Sigmoid colon (tissue), 7 donors: ENCODE measurements around the gene GNL3. TPM values are rescaled to one million over a fixed set of nuclear protein-coding genes. Genes with fewer than 3 reads are reported as not detected.

Experiments used
- DNase-seq: peaks from one replicate; pipeline ENCODE4 v3.0.0-alpha.2; 2019
- H3K27ac ChIP-seq, 4 donors: fragments of 200-600 bp; sonication (generic); one replicate each; pipeline ENCODE4 v1.5.1; 2016 to 2019; ENCODE audit warnings: mild to moderate bottlenecking in 1 of 4
- H3K27me3 ChIP-seq, 3 donors: fragments of 200-600 bp; sonication (generic); one replicate each; pipeline ENCODE4 v1.5.1; 2019; ENCODE audit warnings: mild to moderate bottlenecking in 1 of 3
- H3K36me3 ChIP-seq, 4 donors: fragments of 200-600 bp; sonication (generic); one replicate each; pipeline ENCODE4 v1.5.1; 2016 to 2019
- H3K4me1 ChIP-seq, 4 donors: fragments of 200-600 bp; sonication (generic); one replicate each; pipeline ENCODE4 v1.5.1; 2017 to 2019
- H3K4me3 ChIP-seq, 4 donors: fragments of 200-600 bp; sonication (generic); one replicate each; pipeline ENCODE4 v1.5.1; 2017 to 2019; ENCODE audit warnings: mild to moderate bottlenecking in 2 of 4, moderate library complexity in 1 of 4
- H3K9me3 ChIP-seq, 4 donors: fragments of 200-600 bp in 3 of 4; sonication (generic) in 3 of 4; one replicate each; pipeline versions ENCODE4 v1.5.1 to v1.6.1; 2013 to 2019
- CTCF ChIP-seq, 4 experiments: fragments of 450-650 bp in 3 of 4; fragments of 200-600 bp in 1 of 4; IDR thresholded peaks; one replicate each; pipeline ENCODE4 v1.5.1; 2016 to 2019; ENCODE audit warnings: antibody characterized with exemption in 4 of 4, mild to moderate bottlenecking in 3 of 4, moderate library complexity in 2 of 4
- EP300 ChIP-seq, 4 donors: sonication (generic); formaldehyde crosslinking; IDR thresholded peaks; one replicate each; pipeline ENCODE4 v1.6.1; 2017; ENCODE audit warnings: antibody characterized with exemption in 4 of 4
- POLR2A ChIP-seq, 2 donors: fragments of 450-650 bp; IDR thresholded peaks; one replicate each; pipeline ENCODE4 v1.6.1; 2016; ENCODE audit warnings: antibody characterized with exemption in 2 of 2, mild to moderate bottlenecking in 2 of 2, moderate library complexity in 2 of 2
- POLR2AphosphoS5 ChIP-seq, 4 donors: sonication (generic); formaldehyde crosslinking; IDR thresholded peaks; one replicate each; pipeline ENCODE4 v1.6.1; 2017; ENCODE audit warnings: antibody characterized with exemption in 4 of 4
- WGBS, 2 donors: extraction: QIAGEN DNeasy Blood & Tissue Kit; methylation state at CpG; one replicate each; pipeline ENCODE4 v1.1.7; 2013; 5-methylcytosine and 5-hydroxymethylcytosine counted together
- intact Hi-C: fragments of 100-400 bp; cut with DNase I; formaldehyde crosslinking; loops from one replicate; pipeline ENCODE4 v1.15.1; 2023
- polyA plus RNA-seq, 3 donors: library from polyadenylated mRNA; stranded (reverse); fragments of 200-250 nt; gene quantifications; one replicate each; pipeline ENCODE4 v1.2.3, GENCODE V29; 2013
- total RNA-seq, 4 donors: library from RNA; depleted of rRNA; stranded (reverse); fragments of >200 nt; gene quantifications; one replicate each; pipeline ENCODE4 v1.1.0, GENCODE V29; 2016
- donor health status: healthy with polysubstance abuse.
- donor health status: Bipolar disorder and iron deficiency.
- donor health status: healthy.

GNL3 gene, protein sequence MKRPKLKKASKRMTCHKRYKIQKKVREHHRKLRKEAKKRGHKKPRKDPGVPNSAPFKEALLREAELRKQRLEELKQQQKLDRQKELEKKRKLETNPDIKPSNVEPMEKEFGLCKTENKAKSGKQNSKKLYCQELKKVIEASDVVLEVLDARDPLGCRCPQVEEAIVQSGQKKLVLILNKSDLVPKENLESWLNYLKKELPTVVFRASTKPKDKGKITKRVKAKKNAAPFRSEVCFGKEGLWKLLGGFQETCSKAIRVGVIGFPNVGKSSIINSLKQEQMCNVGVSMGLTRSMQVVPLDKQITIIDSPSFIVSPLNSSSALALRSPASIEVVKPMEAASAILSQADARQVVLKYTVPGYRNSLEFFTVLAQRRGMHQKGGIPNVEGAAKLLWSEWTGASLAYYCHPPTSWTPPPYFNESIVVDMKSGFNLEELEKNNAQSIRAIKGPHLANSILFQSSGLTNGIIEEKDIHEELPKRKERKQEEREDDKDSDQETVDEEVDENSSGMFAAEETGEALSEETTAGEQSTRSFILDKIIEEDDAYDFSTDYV
- total RNA-seq, result 10 to 100 TPM; 22.4 to 42.5 (median 36.2) TPM
- 10 to 100 TPM; 34.2 to 76.6 (median 39.8) TPM for polyA plus RNA-seq

DNA sequence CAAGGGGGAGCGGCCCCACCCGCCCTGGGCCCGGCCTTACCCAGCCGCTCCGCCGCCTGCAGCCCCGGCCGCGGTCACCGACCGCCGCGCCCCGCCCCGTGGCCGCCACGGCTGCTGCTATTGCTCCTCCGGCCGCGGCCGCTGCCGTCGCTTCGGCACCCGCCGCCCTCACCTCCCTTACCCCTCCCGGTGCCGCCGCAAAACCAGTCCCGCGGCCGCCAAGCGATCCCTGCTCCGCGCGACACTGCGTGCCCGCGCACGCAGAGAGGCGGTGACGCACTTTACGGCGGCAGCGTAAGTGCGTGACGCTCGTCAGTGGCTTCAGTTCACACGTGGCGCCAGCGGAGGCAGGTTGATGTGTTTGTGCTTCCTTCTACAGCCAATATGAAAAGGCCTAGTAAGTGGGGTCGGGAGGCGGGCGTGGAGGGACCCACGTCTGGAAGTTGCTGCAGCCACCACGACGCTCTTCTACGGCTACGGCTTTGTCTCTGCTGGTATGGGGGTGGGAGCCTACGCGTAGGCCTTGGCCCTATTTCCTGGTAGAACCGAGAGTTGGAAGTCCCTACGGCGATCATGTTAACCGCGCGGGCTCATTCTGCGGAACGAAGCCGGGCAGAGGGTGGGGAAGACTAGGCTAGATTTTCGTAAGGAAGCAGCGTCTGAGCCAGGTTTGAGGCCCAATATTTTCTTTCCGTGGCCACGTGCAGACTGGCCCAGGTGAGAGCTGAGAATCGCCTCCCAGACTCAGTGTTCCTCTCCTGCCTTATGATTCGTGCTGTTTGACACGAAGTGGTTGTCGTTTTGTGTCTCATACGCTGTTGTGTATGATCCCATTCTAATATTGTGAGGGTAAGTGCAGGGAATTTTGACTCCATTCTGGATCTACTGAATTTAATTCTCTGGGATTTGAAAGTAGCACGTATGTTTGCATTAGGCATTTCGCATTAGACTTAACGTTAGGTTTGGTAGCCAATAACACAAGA lies at the start of gene GNL3, which contains the start of gene PBRM1:
TSS of gene GNL3 (plus strand) at position 324 of the 983 bp plus-strand sequence. CDS start at position 385, 61 bp downstream.
TSS of gene PBRM1 (minus strand) at position 205 of the 983 bp plus-strand sequence.
- intact Hi-C loops, result loop anchor here (1.0 to 10.0 kb wide), 2 partner anchors 19 to 411 kb away; partner anchors contain the start of genes GLT8D1 and WDR82
- peak; percentile 96 for DNase-seq

DNA sequence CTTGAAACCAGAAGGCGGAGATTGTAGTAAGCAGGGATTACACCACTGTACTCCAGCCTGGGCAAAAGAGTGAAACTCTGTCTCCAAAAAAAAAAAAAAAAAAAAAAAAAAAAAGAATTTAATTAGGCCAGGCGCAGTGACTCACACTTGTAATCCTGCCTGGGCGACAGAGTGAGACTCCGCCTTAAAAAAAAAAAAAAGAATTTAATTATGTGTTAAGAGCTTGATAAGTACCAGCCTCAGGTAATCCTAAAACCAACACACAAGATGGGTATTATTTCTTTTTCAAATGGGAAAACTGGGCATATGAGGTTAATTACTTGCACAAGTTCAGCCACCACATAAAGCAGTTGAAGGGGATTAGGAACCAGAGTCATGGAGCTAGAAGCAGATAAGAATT lies 49.2 kb upstream of the GNL3 start:
- no peak overlapping the region for H3K27ac ChIP-seq
- peaks cover 6 to 91% (median 45%) of the 10 kb centered on the region in 4 donors for H3K36me3 ChIP-seq
- DNase-seq, result no peak
- intact Hi-C loops, result no loop called here
- 54 to 78% methylated on average over 4 of the region's 4 CpGs for WGBS, 2 donors
- H3K4me3 ChIP-seq, result no peak overlapping the region
- H3K4me1 ChIP-seq, result no peaks in the 10 kb centered on the region
- TF ChIP-seq POLR2A (IDR thresholded peaks at IDR 0.05), result no peak
- H3K27me3 ChIP-seq, result no peaks in the 10 kb centered on the region
- H3K9me3 ChIP-seq, result no peaks in the 10 kb centered on the region

More for the DNA sequence above, at the start of gene GNL3, which contains the start of gene PBRM1:
- H3K27me3 ChIP-seq, result no peaks in the 10 kb centered on the region
- peak within 1 kb of the TSS; percentile 90 to 98 (median 94) for H3K27ac ChIP-seq
- peaks cover 29 to 40% (median 35%) of the 10 kb centered on the region in 4 donors for H3K36me3 ChIP-seq
- H3K4me3 ChIP-seq, result peak within 1 kb of the TSS; percentile 72 to 82 (median 76)
- H3K9me3 ChIP-seq, result no peaks in the 10 kb centered on the region
- 0 to 1% methylated on average over 82 of the region's 82 CpGs for WGBS, 2 donors
- TF ChIP-seq POLR2A (IDR thresholded peaks at IDR 0.05) (peak; percentile 39 to 60), CTCF (IDR thresholded peaks at IDR 0.05) (no peak), EP300 (IDR thresholded peaks at IDR 0.05) (peak in 1 of 4 donors; percentile 84), POLR2AphosphoS5 (IDR thresholded peaks at IDR 0.05) (peak; percentile 86 to 95 (median 91))
- peaks cover 0 to 44% (median 34%) of the 10 kb centered on the region in 4 donors for H3K4me1 ChIP-seq

DNA sequence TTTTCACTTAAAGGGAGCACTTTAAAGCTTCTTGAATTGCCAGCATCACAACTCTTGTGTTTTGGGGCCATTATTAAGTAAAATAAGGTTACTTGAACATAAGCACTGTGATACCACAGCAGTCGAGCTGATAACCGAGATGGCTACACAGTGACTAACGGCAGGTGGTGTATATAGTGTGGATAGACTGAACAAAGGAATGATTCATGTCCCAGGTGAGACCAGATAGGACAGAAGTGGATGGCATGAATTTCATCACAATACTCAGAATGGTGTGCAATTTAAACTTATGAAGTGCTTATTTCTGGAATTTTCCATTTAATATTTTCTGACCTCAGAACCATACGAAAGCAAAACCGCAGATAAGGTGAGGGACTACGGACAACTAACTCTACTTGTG lies 40.3 kb upstream of the GNL3 start:
- Histone ChIP-seq H3K9me3 (no peaks in the 10 kb centered on the region), H3K4me1 (no peaks in the 10 kb centered on the region), H3K27me3 (no peaks in the 10 kb centered on the region), H3K4me3 (no peak overlapping the region), H3K27ac (no peak overlapping the region), H3K36me3 (peaks cover 3 to 96% (median 55%) of the 10 kb centered on the region in 4 donors)
- no peak for DNase-seq
- intact Hi-C loops, result no loop called here
- 92 to 96% methylated on average over 6 of the region's 6 CpGs for WGBS, 2 donors
- TF ChIP-seq EP300 (IDR thresholded peaks at IDR 0.05) (no peak), POLR2AphosphoS5 (IDR thresholded peaks at IDR 0.05) (no peak), POLR2A (IDR thresholded peaks at IDR 0.05) (no peak), CTCF (IDR thresholded peaks at IDR 0.05) (no peak)

GRCh38 chr3:52649461-52650210 lies 36.2 kb upstream of the GNL3 start:
- no peaks in the 10 kb centered on the region for H3K27me3 ChIP-seq
- H3K36me3 ChIP-seq, result peaks cover 8 to 96% (median 47%) of the 10 kb centered on the region in 4 donors
- TF ChIP-seq CTCF (IDR thresholded peaks at IDR 0.05) (no peak), POLR2AphosphoS5 (IDR thresholded peaks at IDR 0.05) (no peak), POLR2A (IDR thresholded peaks at IDR 0.05) (no peak), EP300 (IDR thresholded peaks at IDR 0.05) (no peak)
- H3K27ac ChIP-seq, result peak overlapping the region in 1 of 4 donors; percentile 23
- WGBS, 2 donors, result 77 to 96% methylated on average over 5 of the region's 5 CpGs
- intact Hi-C loops, result no loop called here
- H3K4me1 ChIP-seq, result no peaks in the 10 kb centered on the region
- no peak overlapping the region for H3K4me3 ChIP-seq
- H3K9me3 ChIP-seq, result no peaks in the 10 kb centered on the region
- no peak for DNase-seq
